GM12891 (cell line): ENCODE results near the gene S1PR1.

Source experiments
- DNase-seq: peaks from one replicate; pipeline ENCODE4 v3.0.0; 2011; ENCODE audit warnings: low spot score; ENCODE audit not compliant: insufficient read length
- FAIRE-seq: peaks from 2 replicates; lab custom pipeline; 2011; peaks lifted over from hg19 to GRCh38; lab: Jason Lieb, UNC
- PAX5 ChIP-seq: IDR thresholded peaks from 2 replicates; pipeline ENCODE4 v1.6.1; 2011; ENCODE audit warnings: low read length, moderate library complexity, mild to moderate bottlenecking; ENCODE audit not compliant: insufficient read depth, severe bottlenecking
- POLR2A ChIP-seq: IDR thresholded peaks from 2 replicates; pipeline ENCODE4 v1.6.1; 2011; ENCODE audit warnings: low read depth, low read length, control low read depth
- POLR2AphosphoS5 ChIP-seq: IDR thresholded peaks from 2 replicates; pipeline ENCODE4 v1.6.1; 2011; ENCODE audit warnings: low read depth, low read length, control low read depth
- POU2F2 ChIP-seq: IDR thresholded peaks from 2 replicates; pipeline ENCODE4 v1.6.1; 2011; ENCODE audit warnings: low read depth, mild to moderate bottlenecking, control low read depth, low read length, moderate library complexity
- SPI1 ChIP-seq: IDR thresholded peaks from 2 replicates; pipeline ENCODE4 v1.6.1; 2011; ENCODE audit warnings: low read depth, low read length, control low read depth
- TAF1 ChIP-seq: IDR thresholded peaks from 2 replicates; pipeline ENCODE4 v1.6.1; 2011; ENCODE audit warnings: low read depth, low read length, control low read depth

Gene S1PR1

DNA sequence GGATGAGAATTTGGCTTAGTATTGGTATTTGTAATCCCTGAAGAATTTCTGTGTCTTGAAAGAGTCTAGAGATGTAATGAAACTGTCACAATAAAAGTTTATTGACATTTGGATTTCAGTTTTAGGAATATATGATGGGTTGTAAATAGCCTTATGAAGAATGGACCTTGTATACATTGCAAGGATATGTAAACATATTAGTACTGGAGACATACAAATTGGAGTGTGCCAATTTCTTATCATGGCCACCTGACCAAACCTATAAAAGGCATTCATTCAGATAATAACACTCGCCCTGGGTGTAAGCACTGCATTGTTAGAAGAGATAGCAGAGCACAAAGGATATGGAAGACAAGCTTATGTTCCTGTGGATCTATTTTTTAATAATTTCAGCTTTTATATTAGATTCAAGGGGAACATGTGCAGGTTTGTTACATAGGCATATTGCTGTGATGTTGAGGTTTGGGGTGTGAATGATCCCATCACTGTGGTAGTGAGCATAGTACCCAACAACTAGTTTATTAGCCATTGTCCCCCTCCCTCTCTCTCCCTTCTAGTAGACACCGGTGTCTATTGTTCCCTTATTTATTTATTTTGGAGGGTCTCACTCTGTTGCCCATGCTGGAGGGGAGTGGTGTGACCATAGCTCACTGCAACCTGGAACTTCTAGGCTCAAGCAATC lies 8.6 kb downstream of the S1PR1 start:
- FAIRE-seq: peak; percentile 71

DNA sequence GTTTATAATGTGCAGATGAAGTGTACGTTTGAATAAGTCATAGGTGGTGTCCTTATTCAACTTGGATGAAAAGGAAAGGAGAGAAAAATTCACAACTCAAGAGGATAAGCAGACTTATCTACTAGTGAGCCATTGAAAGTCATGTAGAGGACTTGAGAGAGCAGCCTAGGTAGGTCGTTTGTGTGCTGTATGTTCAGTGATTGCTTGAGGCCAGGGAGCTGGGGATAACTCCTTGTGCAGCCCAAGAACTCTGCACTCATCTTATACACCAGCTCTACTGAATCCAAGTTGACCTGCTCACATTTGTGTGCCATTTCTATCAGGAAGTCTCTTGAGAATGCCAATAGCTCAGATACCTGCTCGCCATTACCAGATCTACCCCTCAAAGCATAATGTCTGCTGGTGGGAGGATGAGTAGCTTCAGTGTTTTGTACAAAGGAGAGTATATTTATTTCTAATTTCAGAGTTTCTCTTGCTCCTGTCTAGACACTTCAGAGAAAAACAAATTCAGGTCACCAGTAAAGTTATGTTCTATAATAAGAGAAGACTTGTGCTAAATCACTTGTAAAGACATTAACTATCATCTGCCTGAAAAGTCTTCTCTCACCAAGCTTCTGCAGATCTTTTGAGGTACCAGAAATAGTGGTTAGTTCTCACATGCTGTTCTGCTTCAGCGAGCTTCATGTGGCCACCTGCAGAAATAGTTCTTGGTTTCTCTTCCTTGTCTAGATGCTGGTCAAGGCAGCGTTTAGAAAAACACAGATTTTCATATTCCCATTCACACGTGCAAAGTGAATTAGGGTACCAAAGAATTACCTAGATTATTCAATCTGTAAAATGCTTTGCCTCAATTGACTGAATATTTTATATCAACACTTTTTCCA lies 10.8 kb downstream of the S1PR1 start:
- TF ChIP-seq SPI1 (peak; percentile 90), PAX5 (peak; percentile 88), POU2F2 (no peak), TAF1 (no peak), POLR2AphosphoS5 (no peak), POLR2A (no peak)
- DNase-seq (no peak), FAIRE-seq (peak; percentile 98)

More for the DNA sequence above, 8.6 kb downstream of the S1PR1 start:
- DNase-seq: no peak
- TF ChIP-seq POLR2AphosphoS5: no peak
- TF ChIP-seq SPI1: no peak
- no peak for TF ChIP-seq TAF1
- no peak for TF ChIP-seq POU2F2
- no peak for TF ChIP-seq POLR2A
- TF ChIP-seq PAX5: no peak

DNA sequence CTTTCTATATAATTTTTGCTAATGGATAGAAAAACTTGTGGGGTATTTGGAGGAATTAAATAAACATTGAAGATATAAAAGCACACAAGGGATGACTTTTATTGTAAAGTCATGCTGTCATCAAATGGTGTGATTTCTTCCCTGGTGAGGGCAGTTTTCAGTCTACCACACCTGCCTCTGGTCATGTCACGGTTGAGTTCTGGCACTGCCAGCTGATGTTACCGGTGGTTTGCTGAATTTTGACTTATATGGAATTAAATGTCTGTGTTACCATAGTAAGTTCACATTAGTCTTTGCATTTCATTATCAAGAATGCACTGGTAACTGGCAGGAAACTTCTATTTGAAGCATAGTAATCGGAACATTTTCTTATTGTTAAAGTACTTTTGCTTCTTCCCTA lies 13.4 kb downstream of the S1PR1 start:
- TF ChIP-seq POLR2AphosphoS5 (no peak), POLR2A (no peak), POU2F2 (no peak), SPI1 (no peak), PAX5 (no peak), TAF1 (no peak)
- DNase-seq (no peak), FAIRE-seq (no peak)

DNA sequence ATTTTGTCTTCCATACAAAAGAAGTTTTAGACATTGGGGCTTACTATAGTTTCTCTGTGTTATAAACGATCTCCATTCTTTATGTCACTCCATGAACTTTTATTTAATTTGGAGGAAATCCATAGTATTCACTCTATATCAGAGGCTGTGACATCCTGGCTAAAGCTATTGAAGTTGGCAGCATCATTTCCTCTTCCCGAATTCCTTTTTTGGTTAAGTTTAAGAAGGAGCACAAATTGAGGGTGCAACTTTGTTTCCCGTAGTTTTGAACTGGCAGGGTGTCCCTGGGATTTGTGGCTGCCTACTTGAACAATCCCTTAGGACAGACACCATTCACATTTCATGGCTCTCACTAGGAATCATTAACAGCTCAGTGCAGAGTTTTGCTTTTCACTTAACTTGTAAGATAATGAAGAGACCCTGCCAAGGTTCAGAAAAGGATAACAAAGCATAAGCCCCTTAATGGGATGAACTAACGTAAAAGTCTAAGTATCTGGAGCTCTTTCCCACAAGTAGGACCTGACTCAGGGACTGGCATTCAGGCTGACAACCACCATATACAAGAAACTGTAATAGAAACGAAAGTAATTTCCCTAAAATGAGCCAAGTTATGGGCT lies 13.9 kb downstream of the S1PR1 start:
- TF ChIP-seq SPI1 (no peak), PAX5 (no peak), POLR2A (no peak), POU2F2 (no peak), POLR2AphosphoS5 (no peak), TAF1 (no peak)
- DNase-seq (no peak), FAIRE-seq (no peak)

DNA sequence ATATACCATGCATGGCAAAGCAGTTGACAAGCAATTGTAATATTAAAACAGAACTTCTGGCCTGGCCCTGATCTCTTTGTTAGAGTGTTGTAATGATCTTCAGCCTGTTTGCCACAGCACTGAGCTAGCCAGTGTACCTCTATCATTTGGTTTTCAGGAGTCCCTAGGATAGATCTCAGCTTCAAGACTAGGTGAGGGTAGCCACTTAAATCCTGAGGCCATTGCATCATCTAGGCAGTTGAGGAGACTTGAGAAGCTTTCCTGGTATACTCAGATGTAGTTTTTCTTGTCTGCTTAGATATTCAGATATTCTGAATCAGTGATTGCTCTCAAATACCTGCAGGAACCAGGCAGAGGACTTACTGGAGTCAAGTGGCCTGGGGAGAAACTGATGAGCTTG lies 14.7 kb downstream of the S1PR1 start:
- DNase-seq (no peak), FAIRE-seq (no peak)
- TF ChIP-seq POLR2A (no peak), POU2F2 (no peak), TAF1 (no peak), POLR2AphosphoS5 (no peak), SPI1 (no peak), PAX5 (no peak)

DNA sequence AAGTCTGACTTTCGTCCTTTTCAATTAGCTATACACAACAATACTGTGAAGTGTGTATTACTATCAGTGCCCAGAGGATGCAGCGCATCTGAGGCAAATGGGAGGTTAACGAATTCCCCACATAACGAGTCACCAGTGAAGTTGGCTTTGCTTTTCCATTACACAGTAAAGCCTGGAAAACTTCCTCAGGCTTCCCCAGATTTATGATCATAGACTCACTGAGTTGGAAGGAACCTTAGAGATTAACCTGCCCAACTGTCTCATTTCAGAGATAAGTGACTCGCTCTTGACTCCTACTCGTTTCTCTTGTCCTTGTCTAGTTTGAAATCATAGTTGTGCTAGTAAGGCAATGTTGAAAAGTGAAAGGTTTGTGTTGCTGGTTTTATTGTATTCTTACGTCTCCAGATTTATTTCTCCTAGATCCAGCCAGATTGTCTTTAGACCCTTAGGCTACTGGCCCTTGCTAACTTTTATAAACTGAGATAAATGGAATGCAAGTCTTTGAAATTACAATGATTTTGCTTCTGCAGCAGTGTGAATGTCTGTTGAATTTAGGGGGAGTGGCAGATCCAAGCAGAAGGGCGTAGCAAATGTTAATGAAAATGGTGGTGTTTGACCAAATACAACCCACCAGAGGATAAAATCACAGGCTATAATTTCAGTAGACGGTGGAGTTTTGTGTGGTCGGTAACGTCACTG lies 17.3 kb downstream of the S1PR1 start:
- DNase-seq (no peak), FAIRE-seq (peak; percentile 13)

DNA sequence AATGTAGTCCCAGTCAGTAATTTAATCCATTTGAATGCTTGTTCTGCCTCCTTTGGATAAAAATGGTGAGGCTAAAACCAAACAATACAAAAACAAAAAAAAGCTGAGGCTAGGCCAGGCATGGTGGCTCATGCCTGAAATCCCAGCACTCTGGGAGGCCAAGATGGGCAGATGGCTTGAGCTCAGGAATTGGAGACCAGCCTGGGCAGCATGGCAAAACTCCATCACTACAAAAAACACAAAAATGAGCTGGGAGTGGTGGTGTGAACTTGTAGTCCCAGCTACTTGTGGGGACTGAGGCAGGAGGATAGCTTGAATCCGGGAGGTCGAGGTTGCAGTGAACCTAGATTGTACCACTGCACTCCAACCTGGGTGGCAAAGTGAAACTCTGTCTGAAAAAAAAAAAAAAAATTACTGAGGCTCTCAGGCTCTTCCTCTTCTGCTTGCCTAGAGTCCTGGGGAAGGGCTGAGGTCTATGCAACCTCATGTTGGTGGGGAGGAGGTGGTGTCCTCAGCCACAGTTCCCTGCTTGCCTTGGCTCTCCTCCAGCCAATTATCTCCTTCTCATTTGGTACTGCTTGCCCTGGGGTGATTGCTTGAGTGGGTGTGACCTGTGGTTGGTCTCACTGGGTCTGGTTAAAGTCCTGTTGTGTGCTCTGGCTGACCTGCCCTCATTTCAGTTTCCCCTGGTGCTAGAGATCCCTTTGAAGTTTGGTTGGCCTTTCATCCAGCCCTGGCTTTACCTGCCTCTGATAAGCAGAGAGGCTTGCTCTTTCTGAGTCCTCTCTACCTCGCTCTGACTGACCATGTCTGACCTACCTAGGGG lies 20.9 kb downstream of the S1PR1 start:
- FAIRE-seq: peak; percentile 82
- TF ChIP-seq SPI1 (peak; percentile 30; the same call in 1 of the 2 replicates), POLR2A (no peak)
- no peak for DNase-seq

More for the DNA sequence above, 17.3 kb downstream of the S1PR1 start:
- TF ChIP-seq SPI1 (no peak), POLR2A (no peak), POLR2AphosphoS5 (no peak)

DNA sequence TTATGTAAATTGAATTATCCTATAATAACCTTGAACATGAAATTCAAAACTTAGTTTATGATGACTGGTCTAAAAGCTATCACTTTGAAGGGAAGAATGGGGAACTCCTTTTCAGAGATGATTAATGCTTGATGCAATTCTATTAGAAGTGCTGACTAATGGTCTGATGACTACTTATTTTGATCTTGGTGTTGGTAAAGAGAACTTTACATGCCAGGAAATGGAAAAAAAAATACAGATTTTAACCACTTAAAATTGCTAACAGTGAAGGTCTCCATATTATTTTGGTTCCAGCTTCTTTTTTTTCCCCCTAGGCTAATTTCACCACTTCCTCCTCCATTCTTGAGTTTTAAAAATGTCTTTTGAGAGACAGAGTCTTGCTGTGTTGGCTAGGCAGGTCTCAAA lies 22.9 kb downstream of the S1PR1 start:
- no peak for FAIRE-seq
- TF ChIP-seq POLR2A: no peak
- TF ChIP-seq POU2F2: no peak
- TF ChIP-seq PAX5: no peak
- TF ChIP-seq POLR2AphosphoS5: no peak
- TF ChIP-seq TAF1: no peak
- TF ChIP-seq SPI1: no peak
- DNase-seq: no peak
